CD4-positive, alpha-beta T cell treated with Interleukin-1 beta for 1 hour (primary cell): ENCODE measurements around the gene PRDX6.
"Not testable (repeated sequence)": the region's sequence is repeated elsewhere in the genome, so short reads cannot be mapped to it uniquely, and the experiment has no call there.

Experiments
- DNase-seq, 2 donors: peaks; one replicate each; pipeline ENCODE4 v3.0.0-alpha.2; 2020 to 2022

The PRDX6 gene

GRCh38 chr1:173470608-173471007 is 6.5 kb upstream of the PRDX6 start:
- DNase-seq = no peak

- DNase-seq = no peak
These were observed 3.5 kb upstream of the PRDX6 start for GRCh38 chr1:173473599-173474011.

- no peak for DNase-seq
These were observed 2.9 kb upstream of the PRDX6 start for GRCh38 chr1:173474097-173474779.

GRCh38 chr1:173474780-173475421 is 2.2 kb upstream of the PRDX6 start:
- DNase-seq = not testable (repeated sequence)

- no peak for DNase-seq
These were observed 1.5 kb upstream of the PRDX6 start for GRCh38 chr1:173475564-173476196.

- DNase-seq = no peak
These were observed 904 bp upstream of the PRDX6 start for GRCh38 chr1:173476197-173476664.

GRCh38 chr1:173476665-173477285 is 360 bp upstream of the PRDX6 start:
- DNase-seq = peak; percentile 80 to 88

- DNase-seq = no peak
These were observed 1.0 kb downstream of the PRDX6 start for GRCh38 chr1:173478094-173478674.

GRCh38 chr1:173479649-173480048 is 2.5 kb downstream of the PRDX6 start:
- no peak for DNase-seq

GRCh38 chr1:173481195-173481772 is 4.1 kb downstream of the PRDX6 start:
- no peak for DNase-seq

GRCh38 chr1:173482683-173483082 is 5.5 kb downstream of the PRDX6 start:
- DNase-seq = no peak

- DNase-seq = no peak
These were observed 7.1 kb downstream of the PRDX6 start for GRCh38 chr1:173484276-173484675.

- no peak for DNase-seq
These were observed 8.3 kb downstream of the PRDX6 start for GRCh38 chr1:173485401-173485800.

- no peak for DNase-seq
These were observed 10.9 kb downstream of the PRDX6 start for GRCh38 chr1:173488001-173488400.

GRCh38 chr1:173489149-173489600 is 12.0 kb downstream of the PRDX6 start:
- DNase-seq = no peak

GRCh38 chr1:173489929-173490328 is 12.8 kb downstream of the PRDX6 start:
- no peak for DNase-seq

- no peak for DNase-seq
These were observed 14.4 kb downstream of the PRDX6 start for GRCh38 chr1:173491508-173491907.

- not testable (repeated sequence) for DNase-seq
These were observed 16.0 kb downstream of the PRDX6 start for GRCh38 chr1:173493125-173493524.

- DNase-seq = no peak
These were observed 18.6 kb downstream of the PRDX6 start for GRCh38 chr1:173495609-173496267.

GRCh38 chr1:173496757-173497320 is 19.7 kb downstream of the PRDX6 start:
- DNase-seq = no peak

- no peak for DNase-seq
These were observed 22.6 kb downstream of the PRDX6 start for GRCh38 chr1:173499729-173500128.

- no peak for DNase-seq
These were observed 25.0 kb downstream of the PRDX6 start for GRCh38 chr1:173502104-173502503.
